HCT116 (cell line): ENCODE results near the gene C15orf39. TPM values are rescaled to one million over a fixed set of nuclear protein-coding genes. Genes with fewer than 3 reads are reported as not detected.

Experiments used
- ATAC-seq: fragments of 200-7000 bp; cut with Tn5 transposase; 2 replicates; pipeline ENCODE4 v1.9.1; 2020; ENCODE audit warnings: mild to moderate bottlenecking, moderate library complexity
- BruUV-seq: library from RNA; stranded (reverse); fragments of 400-500 nt; replicated peaks from 2 replicates; lab custom pipeline; 2021; lab: Mats Ljungman, UMichigan
- CTCF ChIA-PET: fragments of 300-600 bp; sonication (Branson Sonifier 250); formaldehyde crosslinking; loops from one replicate; lab custom pipeline; 2021; ENCODE audit warnings: antibody characterized with exemption; lab: Charles Lee
- POLR2A ChIA-PET: fragments of 300-600, 350-600 bp; sonication (Branson Sonifier 250); formaldehyde crosslinking; loops from one replicate; lab custom pipeline; 2021; ENCODE audit warnings: antibody characterized with exemption; lab: Charles Lee
- RAD21 ChIA-PET, 2 experiments: fragments of 300-600 bp; sonication (Branson Sonifier 250); formaldehyde crosslinking; loops; one replicate each; lab custom pipeline; 2023; ENCODE audit warnings: low total read pairs in 2 of 2; ENCODE audit not compliant: uncharacterized antibody in 2 of 2, unreplicated experiment in 2 of 2, low non-redundant PET in 1 of 2; lab: Charles Lee
- DNase-seq: peaks from one replicate; pipeline ENCODE4 v3.0.0-alpha.2; 2010; ENCODE audit warnings: low read depth, low spot score
- H2AFZ ChIP-seq: fragments of 200-600 bp; shearing (Covaris generic), sonication (generic); 2 replicates; pipeline ENCODE4 v1.6.1; 2017; ENCODE audit warnings: low read depth, mixed run types, mixed read lengths, antibody characterized with exemption, low read length; ENCODE audit not compliant: poor library complexity, severe bottlenecking
- H3K27ac ChIP-seq: 2 replicates; pipeline ENCODE4 v1.5.1; 2012; ENCODE audit warnings: low read depth, low read length
- H3K27me3 ChIP-seq: fragments of 200-600 bp; sonication (generic); 2 replicates; pipeline ENCODE4 v1.6.1; 2016; ENCODE audit warnings: mixed run types, low read length, mixed read lengths; ENCODE audit not compliant: insufficient read depth
- H3K36me3 ChIP-seq, 2 experiments: fragments of 200-500 bp in 1 of 2; fragments of 200-600 bp in 1 of 2; sonication (Bioruptor generic) in 1 of 2; sonication (generic) in 1 of 2; 2 replicates each; pipeline versions ENCODE4 v1.5.1 to v1.6.1; 2014 to 2016; ENCODE audit warnings: low read length in 2 of 2, inconsistent platforms in 1 of 2, mixed read lengths in 1 of 2, mixed run types in 1 of 2; ENCODE audit not compliant: insufficient read depth in 2 of 2, control insufficient read depth in 1 of 2
- H3K4me1 ChIP-seq, 2 experiments: fragments of 200-600 bp in 1 of 2; sonication (generic) in 1 of 2; 2 replicates each; pipeline versions ENCODE4 v1.5.1 to v1.6.1; 2012 to 2017; ENCODE audit warnings: low read length in 2 of 2, inconsistent platforms in 1 of 2, mild to moderate bottlenecking in 1 of 2, mixed read lengths in 1 of 2, mixed run types in 1 of 2, moderate library complexity in 1 of 2; ENCODE audit not compliant: insufficient read depth in 2 of 2, control insufficient read depth in 1 of 2
- H3K4me2 ChIP-seq: fragments of 200-600 bp; sonication (generic); 2 replicates; pipeline ENCODE4 v1.6.1; 2017; ENCODE audit warnings: mixed run types, low read length, mixed read lengths
- H3K4me3 ChIP-seq, 2 experiments: fragments of 200-600 bp in 1 of 2; sonication (generic) in 1 of 2; replicated peaks in 1 of 2; 2 replicates each; pipeline ENCODE4 v1.5.1; 2011 to 2016; ENCODE audit warnings: low read length in 2 of 2, control low read depth in 1 of 2, low read depth in 1 of 2, mild to moderate bottlenecking in 1 of 2, mixed read lengths in 1 of 2, mixed run types in 1 of 2
- H3K79me2 ChIP-seq: fragments of 200-600 bp; sonication (generic); 2 replicates; pipeline ENCODE4 v1.6.1; 2017; ENCODE audit warnings: mild to moderate bottlenecking, mixed run types, low read length, moderate library complexity, mixed read lengths; ENCODE audit not compliant: insufficient read depth
- H3K9ac ChIP-seq: fragments of 200-600 bp; sonication (generic); 2 replicates; pipeline ENCODE4 v1.6.1; 2016; ENCODE audit warnings: low read length, mixed read lengths
- H3K9me2 ChIP-seq: fragments of 200-600 bp; sonication (generic), shearing (Covaris generic); 2 replicates; pipeline ENCODE4 v1.6.1; 2017; ENCODE audit warnings: mixed run types, mild to moderate bottlenecking, moderate library complexity; ENCODE audit not compliant: insufficient read depth
- H3K9me3 ChIP-seq, 2 experiments: fragments of 200-500 bp in 1 of 2; fragments of 200-600 bp in 1 of 2; sonication (Bioruptor generic) in 1 of 2; sonication (generic) in 1 of 2; 2 replicates each; pipeline ENCODE4 v1.6.1; 2014 to 2017; ENCODE audit warnings: low read length in 2 of 2, mixed read lengths in 2 of 2, inconsistent platforms in 1 of 2, low read depth in 1 of 2, mild to moderate bottlenecking in 1 of 2, mixed run types in 1 of 2, moderate library complexity in 1 of 2; ENCODE audit not compliant: control insufficient read depth in 1 of 2, insufficient read depth in 1 of 2
- H4K20me1 ChIP-seq: fragments of 200-600 bp; sonication (generic), shearing (Covaris generic); 2 replicates; pipeline ENCODE4 v1.6.1; 2017; ENCODE audit warnings: mixed run types, mild to moderate bottlenecking, moderate library complexity; ENCODE audit not compliant: insufficient read depth
- ATF3 ChIP-seq: IDR thresholded peaks from 2 replicates; pipeline ENCODE4 v1.6.1; 2012
- CBX3 ChIP-seq: IDR thresholded peaks from 2 replicates; pipeline ENCODE4 v1.6.1; 2012; ENCODE audit warnings: low read depth
- EGR1 ChIP-seq: IDR thresholded peaks from 2 replicates; pipeline ENCODE4 v1.6.1; 2012; ENCODE audit warnings: low read depth
- ELF1 ChIP-seq: IDR thresholded peaks from 2 replicates; pipeline ENCODE4 v1.6.1; 2012; ENCODE audit warnings: low read depth, borderline replicate concordance
- EZH2 ChIP-seq: fragments of 200-600 bp; sonication (generic); IDR thresholded peaks from 2 replicates; pipeline ENCODE4 v1.6.1; 2017; ENCODE audit warnings: antibody characterized with exemption, mixed run types
- EZH2phosphoT487 ChIP-seq: fragments of 200-600 bp; IDR thresholded peaks from 2 replicates; pipeline ENCODE4 v1.6.1; 2018; ENCODE audit warnings: antibody characterized with exemption, borderline replicate concordance
- FOSL1 ChIP-seq: IDR thresholded peaks from 2 replicates; pipeline ENCODE4 v1.6.1; 2012; ENCODE audit warnings: low read depth
- JUND ChIP-seq: IDR thresholded peaks from 2 replicates; pipeline ENCODE4 v1.6.1; 2012
- POLR2A ChIP-seq: IDR thresholded peaks from 2 replicates; pipeline ENCODE4 v1.7.0; 2011; ENCODE audit warnings: borderline replicate concordance; ENCODE audit not compliant: insufficient read depth, insufficient read length; ENCODE audit errors: extremely low read depth
- RAD21 ChIP-seq: IDR thresholded peaks from 2 replicates; pipeline ENCODE4 v1.6.1; 2012; ENCODE audit warnings: low read depth, mild to moderate bottlenecking
- SRF ChIP-seq: IDR thresholded peaks from 2 replicates; pipeline ENCODE4 v1.6.1; 2012; ENCODE audit warnings: low read depth
- ZBTB33 ChIP-seq: IDR thresholded peaks from 2 replicates; pipeline ENCODE4 v1.6.1; 2011; ENCODE audit warnings: mild to moderate bottlenecking, low read length, moderate library complexity; ENCODE audit not compliant: insufficient replicate concordance; ENCODE audit errors: extremely low read depth
- ZFX ChIP-seq: fragments of 450-650 bp; IDR thresholded peaks from 2 replicates; pipeline ENCODE4 v1.6.1; 2017
- ZNF274 ChIP-seq: fragments of 200-500 bp; sonication (Bioruptor generic); IDR thresholded peaks from 2 replicates; pipeline ENCODE4 v1.6.1; 2014; ENCODE audit warnings: mild to moderate bottlenecking, low read depth, low read length, inconsistent platforms
- intact Hi-C: fragments of 100-400 bp; cut with micrococcal nuclease; formaldehyde crosslinking; loops from 2 replicates; pipeline ENCODE4 v1.10.0; 2022
- total RNA-seq: library from RNA; stranded (reverse); gene quantifications from one replicate; pipeline ENCODE4 v1.2.1, GENCODE V29; 2021; ENCODE audit not compliant: unreplicated experiment
- TF ChIP-seq, protein P1 (sequence below): IDR thresholded peaks from 2 replicates; pipeline ENCODE4 v1.6.1; 2012

Gene C15orf39
- total RNA-seq, 1 experiment from 2014 or later, result 29.3 TPM

GRCh38 chr15:75232826-75233503 lies 31.3 kb downstream of the C15orf39 start:
- Histone ChIP-seq H3K4me3 (no peak overlapping the region), H3K4me2 (no peak overlapping the region), H3K36me3 (no peaks in the 10 kb centered on the region), H3K9me3 (no peaks in the 10 kb centered on the region), H3K27ac (no peak overlapping the region), H3K4me1 (no peaks in the 10 kb centered on the region), H3K9me2 (no peaks in the 10 kb centered on the region), H3K27me3 (no peaks in the 10 kb centered on the region; the same call in 1 of the 2 replicates), H4K20me1 (no peaks in the 10 kb centered on the region), H2AFZ (no peak overlapping the region), H3K79me2 (no peaks in the 10 kb centered on the region), H3K9ac (no peak overlapping the region)
- intact Hi-C loops, result no loop called here
- no TSS peak for BruUV-seq
- TF ChIP-seq ELF1, result no peak
- no peak for TF ChIP-seq RAD21
- no peak for TF ChIP-seq ZFX
- TF ChIP-seq ZNF274, result no peak
- no peak for TF ChIP-seq ATF3
- no peak for TF ChIP-seq EZH2phosphoT487
- TF ChIP-seq CBX3, result no peak
- TF ChIP-seq SRF, result no peak
- TF ChIP-seq, protein P1, sequence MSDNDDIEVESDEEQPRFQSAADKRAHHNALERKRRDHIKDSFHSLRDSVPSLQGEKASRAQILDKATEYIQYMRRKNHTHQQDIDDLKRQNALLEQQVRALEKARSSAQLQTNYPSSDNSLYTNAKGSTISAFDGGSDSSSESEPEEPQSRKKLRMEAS, result no peak
- ChIA-PET POLR2A (no interaction called here), CTCF (no interaction called here), RAD21 (no interaction called here)
- ATAC-seq (no peak), DNase-seq (no peak)

- Histone ChIP-seq H3K27ac (no peak overlapping the region), H4K20me1 (no peaks in the 10 kb centered on the region), H3K9ac (no peak overlapping the region), H3K36me3 (no peaks in the 10 kb centered on the region), H2AFZ (no peak overlapping the region), H3K4me1 (no peaks in the 10 kb centered on the region), H3K9me2 (no peaks in the 10 kb centered on the region), H3K9me3 (no peaks in the 10 kb centered on the region), H3K4me3 (no peak overlapping the region), H3K4me2 (no peak overlapping the region), H3K27me3 (no peaks in the 10 kb centered on the region; the same call in 1 of the 2 replicates), H3K79me2 (no peaks in the 10 kb centered on the region)
- DNase-seq, result no peak
- BruUV-seq, result no TSS peak
- POLR2A ChIA-PET, result no interaction called here
- ATAC-seq, result no peak
- RAD21 ChIA-PET, result no interaction called here
- intact Hi-C loops, result no loop called here
- CTCF ChIA-PET, result no interaction called here
- no peak for TF ChIP-seq POLR2A
- TF ChIP-seq ZBTB33, result no peak
- no peak for TF ChIP-seq SRF
- no peak for TF ChIP-seq EGR1
- no peak for TF ChIP-seq FOSL1
- no peak for TF ChIP-seq EZH2
- no peak for TF ChIP-seq JUND
Measured at GRCh38 chr15:75233504-75234190, 32.0 kb downstream of the C15orf39 start.
